ENCODE measurements around the gene HEATR5A.

HEATR5A gene

GRCh38 chr14:31386271-31386670 is 34.1 kb downstream of the HEATR5A start:
- TF ChIP-seq CEBPB (IDR thresholded peaks at IDR 0.05): no peak
- no peak for TF ChIP-seq ZBTB7A (IDR thresholded peaks at IDR 0.05; ENCODE audit: low read depth)
- TF ChIP-seq CREB1 (IDR thresholded peaks at IDR 0.05; ENCODE audit: low read depth): no peak
- TF ChIP-seq NFIC (IDR thresholded peaks at IDR 0.05): no peak
- TF ChIP-seq, protein P1, sequence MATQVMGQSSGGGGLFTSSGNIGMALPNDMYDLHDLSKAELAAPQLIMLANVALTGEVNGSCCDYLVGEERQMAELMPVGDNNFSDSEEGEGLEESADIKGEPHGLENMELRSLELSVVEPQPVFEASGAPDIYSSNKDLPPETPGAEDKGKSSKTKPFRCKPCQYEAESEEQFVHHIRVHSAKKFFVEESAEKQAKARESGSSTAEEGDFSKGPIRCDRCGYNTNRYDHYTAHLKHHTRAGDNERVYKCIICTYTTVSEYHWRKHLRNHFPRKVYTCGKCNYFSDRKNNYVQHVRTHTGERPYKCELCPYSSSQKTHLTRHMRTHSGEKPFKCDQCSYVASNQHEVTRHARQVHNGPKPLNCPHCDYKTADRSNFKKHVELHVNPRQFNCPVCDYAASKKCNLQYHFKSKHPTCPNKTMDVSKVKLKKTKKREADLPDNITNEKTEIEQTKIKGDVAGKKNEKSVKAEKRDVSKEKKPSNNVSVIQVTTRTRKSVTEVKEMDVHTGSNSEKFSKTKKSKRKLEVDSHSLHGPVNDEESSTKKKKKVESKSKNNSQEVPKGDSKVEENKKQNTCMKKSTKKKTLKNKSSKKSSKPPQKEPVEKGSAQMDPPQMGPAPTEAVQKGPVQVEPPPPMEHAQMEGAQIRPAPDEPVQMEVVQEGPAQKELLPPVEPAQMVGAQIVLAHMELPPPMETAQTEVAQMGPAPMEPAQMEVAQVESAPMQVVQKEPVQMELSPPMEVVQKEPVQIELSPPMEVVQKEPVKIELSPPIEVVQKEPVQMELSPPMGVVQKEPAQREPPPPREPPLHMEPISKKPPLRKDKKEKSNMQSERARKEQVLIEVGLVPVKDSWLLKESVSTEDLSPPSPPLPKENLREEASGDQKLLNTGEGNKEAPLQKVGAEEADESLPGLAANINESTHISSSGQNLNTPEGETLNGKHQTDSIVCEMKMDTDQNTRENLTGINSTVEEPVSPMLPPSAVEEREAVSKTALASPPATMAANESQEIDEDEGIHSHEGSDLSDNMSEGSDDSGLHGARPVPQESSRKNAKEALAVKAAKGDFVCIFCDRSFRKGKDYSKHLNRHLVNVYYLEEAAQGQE (IDR thresholded peaks at IDR 0.05; ENCODE audit: low read depth): no peak
- no peak for TF ChIP-seq TAF1 (IDR thresholded peaks at IDR 0.05; ENCODE audit: low read depth)
- TF ChIP-seq TEAD4 (IDR thresholded peaks at IDR 0.05): no peak
- TF ChIP-seq, protein P2, sequence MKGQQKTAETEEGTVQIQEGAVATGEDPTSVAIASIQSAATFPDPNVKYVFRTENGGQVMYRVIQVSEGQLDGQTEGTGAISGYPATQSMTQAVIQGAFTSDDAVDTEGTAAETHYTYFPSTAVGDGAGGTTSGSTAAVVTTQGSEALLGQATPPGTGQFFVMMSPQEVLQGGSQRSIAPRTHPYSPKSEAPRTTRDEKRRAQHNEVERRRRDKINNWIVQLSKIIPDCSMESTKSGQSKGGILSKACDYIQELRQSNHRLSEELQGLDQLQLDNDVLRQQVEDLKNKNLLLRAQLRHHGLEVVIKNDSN (IDR thresholded peaks at IDR 0.05): no peak

- TF ChIP-seq NFIC (IDR thresholded peaks at IDR 0.05): no peak
- no peak for TF ChIP-seq TCF12 (IDR thresholded peaks at IDR 0.05; ENCODE audit: low read depth)
- no peak for TF ChIP-seq RAD21 (IDR thresholded peaks at IDR 0.05; ENCODE audit: low read depth)
- no peak for TF ChIP-seq YY1 (IDR thresholded peaks at IDR 0.05; ENCODE audit: low read depth)
- TF ChIP-seq, protein P1 (IDR thresholded peaks at IDR 0.05; ENCODE audit: low read depth): no peak
- no peak for TF ChIP-seq EP300 (IDR thresholded peaks at IDR 0.05; ENCODE audit: borderline replicate concordance)
- TF ChIP-seq MAX (IDR thresholded peaks at IDR 0.05): no peak
- no peak for TF ChIP-seq CEBPB (IDR thresholded peaks at IDR 0.05)
Observed at GRCh38 chr14:31382221-31382620, 38.1 kb downstream of the HEATR5A start.

GRCh38 chr14:31380106-31380505 is 40.2 kb downstream of the HEATR5A start:
- TF ChIP-seq CEBPB (IDR thresholded peaks at IDR 0.05) (no peak), CREB1 (IDR thresholded peaks at IDR 0.05; ENCODE audit: low read depth) (no peak), TEAD4 (IDR thresholded peaks at IDR 0.05) (no peak), RAD21 (IDR thresholded peaks at IDR 0.05; ENCODE audit: low read depth) (no peak), YY1 (IDR thresholded peaks at IDR 0.05; ENCODE audit: low read depth) (no peak), TAF1 (IDR thresholded peaks at IDR 0.05; ENCODE audit: low read depth) (no peak), EP300 (IDR thresholded peaks at IDR 0.05; ENCODE audit: borderline replicate concordance) (no peak), MAX (IDR thresholded peaks at IDR 0.05) (no peak), ZBTB7A (IDR thresholded peaks at IDR 0.05; ENCODE audit: low read depth) (no peak), EGR1 (IDR thresholded peaks at IDR 0.05) (no peak)
- TF ChIP-seq, protein P2 (IDR thresholded peaks at IDR 0.05): no peak

DNA sequence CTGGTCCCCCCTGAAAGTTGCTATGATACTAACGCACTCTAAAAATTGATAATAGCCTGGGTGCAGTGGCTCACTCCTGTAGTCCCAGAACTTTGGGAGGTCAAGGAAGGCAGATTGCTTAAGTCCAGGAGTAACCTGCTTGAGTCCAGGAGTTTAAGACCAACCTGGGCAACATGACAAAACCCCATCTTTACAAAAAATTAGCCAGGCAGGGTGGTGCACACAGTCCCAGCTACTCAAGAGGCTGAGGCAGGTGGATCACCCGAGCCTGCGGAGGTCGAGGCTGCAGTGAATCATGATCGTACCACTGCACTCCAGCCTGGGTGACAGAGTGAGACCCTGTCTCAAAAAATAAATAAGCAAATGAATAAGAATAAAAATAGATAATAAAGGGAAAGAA is 42.9 kb downstream of the HEATR5A start:
- TF ChIP-seq NFIC (IDR thresholded peaks at IDR 0.05): no peak

DNA sequence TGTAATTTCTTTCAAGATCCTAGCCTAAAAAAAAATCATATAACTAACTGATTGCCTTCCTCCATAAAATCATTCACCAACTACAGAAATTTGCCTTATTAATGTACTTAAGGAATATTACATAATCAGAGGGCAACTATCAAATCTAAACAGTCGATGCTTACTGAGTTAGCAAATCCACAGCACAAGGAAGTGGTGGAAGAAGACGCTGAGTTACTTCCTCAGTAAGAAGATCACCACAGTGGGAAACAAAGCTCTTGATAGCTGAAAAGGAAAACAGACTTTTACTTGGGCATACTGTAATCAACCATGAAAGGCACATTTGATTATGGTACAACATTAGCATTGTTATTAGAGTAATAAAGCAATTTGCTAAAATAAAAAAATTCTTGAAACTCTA is 48.7 kb downstream of the HEATR5A start:
- TF ChIP-seq, protein P1 (IDR thresholded peaks at IDR 0.05; ENCODE audit: low read depth): no peak
- no peak for TF ChIP-seq FOXM1 (IDR thresholded peaks at IDR 0.05; ENCODE audit: borderline replicate concordance, low read depth)
- TF ChIP-seq, protein P2 (IDR thresholded peaks at IDR 0.05): no peak
- TF ChIP-seq ZBTB7A (IDR thresholded peaks at IDR 0.05; ENCODE audit: low read depth): no peak
- no peak for TF ChIP-seq NFIC (IDR thresholded peaks at IDR 0.05)
- TF ChIP-seq EP300 (IDR thresholded peaks at IDR 0.05; ENCODE audit: borderline replicate concordance): no peak
- TF ChIP-seq TEAD4 (IDR thresholded peaks at IDR 0.05): no peak
- TF ChIP-seq CEBPB (IDR thresholded peaks at IDR 0.05): no peak
- no peak for TF ChIP-seq CREB1 (IDR thresholded peaks at IDR 0.05; ENCODE audit: low read depth)
- TF ChIP-seq EGR1 (IDR thresholded peaks at IDR 0.05): no peak
- TF ChIP-seq TCF12 (IDR thresholded peaks at IDR 0.05; ENCODE audit: low read depth): no peak
- no peak for TF ChIP-seq MAX (IDR thresholded peaks at IDR 0.05)
- TF ChIP-seq RAD21 (IDR thresholded peaks at IDR 0.05; ENCODE audit: low read depth): no peak
- TF ChIP-seq YY1 (IDR thresholded peaks at IDR 0.05; ENCODE audit: low read depth): no peak
- no peak for TF ChIP-seq TAF1 (IDR thresholded peaks at IDR 0.05; ENCODE audit: low read depth)

Measured in Ishikawa (cell line).